Ureter (tissue), 1 donor: ENCODE measurements around the gene RPTOR. TPM values are rescaled to one million over a fixed set of nuclear protein-coding genes. Genes with fewer than 3 reads are reported as not detected.

Experiments used
- DNase-seq: peaks from one replicate; pipeline ENCODE4 v3.0.0-alpha.2; 2020; ENCODE audit warnings: low spot score
- total RNA-seq: library from RNA; stranded (reverse); gene quantifications from one replicate; pipeline ENCODE4 v1.2.4, GENCODE V29; 2023
- donor health status: DM: yes; HTN: yes; CAD: no.

Gene RPTOR
- total RNA-seq, 1 donor from 2014 or later = 64.2 TPM

DNA sequence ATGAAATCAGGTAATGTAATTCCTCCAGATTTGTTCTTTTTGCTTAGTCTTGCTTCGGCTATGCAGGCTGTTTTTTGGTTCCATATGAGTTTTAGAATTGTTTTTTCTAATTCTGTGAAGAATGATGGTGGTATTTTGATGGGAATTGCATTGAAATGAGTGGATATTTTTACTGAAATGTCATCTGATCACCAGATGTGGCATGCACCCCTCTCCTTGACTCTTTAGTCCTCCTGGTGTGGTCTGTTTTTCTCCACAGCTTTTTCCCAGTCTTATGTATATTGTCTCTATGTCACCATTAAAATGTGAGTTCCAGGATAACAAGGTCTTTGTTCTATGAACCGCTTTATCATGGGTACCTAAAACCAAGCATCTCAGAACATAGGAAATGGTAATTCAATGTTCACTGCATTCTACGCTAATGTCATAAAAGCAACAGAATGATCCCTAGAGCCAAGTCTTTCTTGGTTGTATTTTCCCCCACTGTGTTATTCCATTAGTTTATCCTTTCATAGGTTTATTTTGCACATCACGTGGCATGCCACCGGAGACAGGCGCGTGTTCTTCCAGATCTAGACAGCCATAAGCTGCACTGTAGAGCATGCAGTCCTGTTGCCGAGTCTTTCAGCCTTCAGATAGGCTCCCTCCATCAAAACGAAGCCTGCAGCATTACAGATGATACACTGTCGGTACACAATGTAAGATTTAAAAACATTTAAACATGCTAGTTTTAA lies 172.5 kb downstream of the RPTOR start:
- DNase-seq = no peak

DNA sequence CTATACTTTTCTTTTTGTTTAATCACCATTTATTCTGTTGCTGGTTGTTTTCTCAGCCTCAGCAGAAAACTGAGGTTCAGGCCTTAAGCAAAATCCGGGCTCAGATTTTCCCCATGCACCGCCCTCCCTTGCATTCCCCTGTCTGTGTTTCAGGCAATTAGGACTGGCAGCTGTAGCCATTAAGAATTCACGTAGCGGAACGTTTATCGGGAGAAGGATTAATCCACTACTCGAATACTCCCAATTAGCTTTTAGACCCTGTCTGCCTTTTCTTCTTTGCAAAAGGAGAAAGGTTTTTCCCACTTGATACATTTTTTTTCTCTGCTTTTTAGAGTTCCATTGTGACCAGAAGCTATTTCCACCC lies 173.1 kb downstream of the RPTOR start:
- no peak for DNase-seq

DNA sequence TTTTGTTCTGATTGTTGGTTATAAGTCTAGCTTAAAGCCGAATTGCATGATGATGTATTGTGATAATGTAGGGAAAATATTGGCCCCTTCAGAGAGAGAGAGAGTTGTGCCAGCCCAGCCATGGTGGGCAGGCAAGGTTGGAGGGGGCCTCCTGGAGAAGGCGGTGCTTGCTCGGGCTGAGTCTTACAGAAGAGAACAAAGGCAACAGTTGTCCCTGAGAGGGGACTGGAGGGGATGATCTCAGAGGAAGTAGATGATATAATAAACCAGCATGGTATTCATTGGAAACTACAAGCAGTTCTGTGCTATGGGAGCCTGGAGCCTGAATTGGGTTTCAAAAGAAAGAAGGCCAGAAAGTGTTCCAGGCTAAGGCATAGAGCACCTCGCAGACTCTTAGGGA lies 173.8 kb downstream of the RPTOR start:
- DNase-seq = no peak

DNA sequence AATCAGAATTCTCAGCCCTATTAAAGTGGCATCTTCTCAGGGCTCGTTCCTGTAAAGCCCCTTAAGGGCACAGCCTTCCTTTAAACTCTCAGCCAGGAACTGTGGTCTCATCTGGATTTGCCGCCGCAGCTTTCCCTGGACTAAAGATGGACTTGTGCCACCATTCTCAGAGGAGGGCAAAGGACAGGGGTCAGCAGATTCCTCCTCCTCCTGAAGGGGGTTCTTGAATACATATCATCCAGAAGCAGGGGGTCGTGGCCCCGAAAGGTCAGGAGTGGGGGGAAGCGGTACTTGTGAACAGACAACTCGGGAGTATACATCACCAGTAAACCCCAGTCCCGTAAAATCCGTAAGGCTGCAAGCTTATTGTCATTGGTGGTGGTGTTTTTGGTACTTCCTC lies 174.8 kb downstream of the RPTOR start:
- DNase-seq = no peak

DNA sequence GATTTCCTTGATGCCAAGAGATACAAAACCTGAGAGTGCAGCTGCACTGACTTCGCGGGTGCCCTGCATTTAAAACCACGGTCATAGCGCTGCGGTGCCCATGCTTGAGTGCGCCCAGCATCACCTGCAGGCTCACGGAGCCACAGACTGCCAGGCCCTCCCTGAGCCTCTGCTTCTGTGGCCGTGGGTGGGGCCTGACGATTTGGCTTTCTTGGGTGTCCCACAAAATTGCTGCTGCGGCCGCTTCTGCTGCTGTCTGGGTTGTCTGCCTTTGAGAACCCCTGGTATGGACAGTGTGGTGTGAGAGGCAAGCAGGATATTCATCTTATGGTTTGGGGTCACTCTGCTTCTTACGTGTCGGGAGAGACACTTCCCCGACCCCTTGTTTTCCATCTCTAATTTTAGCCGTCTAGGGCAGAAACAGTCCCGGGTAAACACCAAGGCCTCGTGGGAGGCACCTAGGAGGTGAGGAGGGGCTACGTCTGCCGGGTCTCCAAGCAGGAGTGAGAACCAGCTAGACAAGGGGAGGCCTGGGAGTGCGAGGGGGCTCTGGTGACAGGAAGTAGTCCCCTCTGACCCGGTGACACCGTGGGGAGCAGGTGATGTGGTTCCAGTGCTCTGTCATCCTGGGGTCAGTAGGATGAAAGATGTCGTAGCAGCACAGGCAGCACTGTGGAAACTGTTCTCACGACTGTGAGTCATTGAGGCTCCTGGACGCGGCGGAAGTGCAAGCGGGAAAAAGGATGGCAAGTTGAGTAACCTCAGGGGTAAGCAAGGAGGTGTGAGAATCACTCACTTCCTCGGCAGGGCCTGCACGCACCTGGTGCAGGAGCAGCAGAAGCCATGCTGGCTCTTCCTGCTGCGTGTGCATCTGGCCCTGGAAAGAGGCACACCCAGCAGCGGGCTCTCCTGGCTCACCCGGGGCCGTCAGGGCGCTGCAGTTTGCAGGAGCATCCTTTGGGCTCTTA lies 176.3 kb downstream of the RPTOR start:
- peak; percentile 62 for DNase-seq

DNA sequence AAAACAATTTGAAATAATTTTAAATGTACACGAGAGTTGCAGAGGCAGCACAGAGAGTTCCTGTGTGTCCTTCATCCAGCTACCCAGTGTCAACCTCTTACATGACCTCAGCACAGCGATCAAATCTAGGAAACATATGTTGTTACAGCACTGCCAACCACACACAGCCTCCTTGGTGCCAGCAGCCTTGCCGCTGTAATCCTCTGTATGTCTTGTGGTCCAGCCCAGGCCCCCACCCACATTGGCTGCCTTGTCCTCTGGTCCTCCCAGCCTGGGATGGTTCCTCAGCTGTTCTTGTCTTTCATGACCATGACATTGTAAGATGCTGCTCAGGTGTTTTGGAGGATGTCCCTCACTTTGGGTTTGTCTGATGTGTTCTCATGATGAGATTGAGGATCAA lies 178.0 kb downstream of the RPTOR start:
- no peak for DNase-seq

DNA sequence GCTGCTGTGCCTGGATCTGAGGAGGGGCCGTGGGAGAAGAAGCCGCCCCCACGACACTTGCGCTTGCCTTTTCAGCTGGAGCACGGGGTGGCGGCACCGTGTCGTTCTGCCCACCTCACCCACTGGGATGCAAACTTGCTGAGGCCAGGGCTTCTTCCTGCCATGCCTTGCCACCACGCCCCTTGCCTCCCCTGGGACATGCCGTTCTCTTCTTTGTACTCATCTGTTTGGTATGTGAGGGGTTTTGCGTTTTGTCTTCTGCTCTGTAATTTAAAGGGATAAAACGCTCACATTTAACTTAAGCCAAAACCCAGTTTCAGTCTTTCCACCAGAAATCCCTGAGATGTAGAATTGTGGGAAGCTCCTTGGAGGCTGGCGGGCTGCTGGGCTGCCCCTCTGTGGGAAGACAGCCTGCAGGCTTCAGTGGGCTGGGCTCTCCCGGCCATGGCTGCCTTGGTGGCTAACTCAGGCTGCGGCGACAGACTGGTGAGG lies 180.2 kb downstream of the RPTOR start:
- DNase-seq = no peak

DNA sequence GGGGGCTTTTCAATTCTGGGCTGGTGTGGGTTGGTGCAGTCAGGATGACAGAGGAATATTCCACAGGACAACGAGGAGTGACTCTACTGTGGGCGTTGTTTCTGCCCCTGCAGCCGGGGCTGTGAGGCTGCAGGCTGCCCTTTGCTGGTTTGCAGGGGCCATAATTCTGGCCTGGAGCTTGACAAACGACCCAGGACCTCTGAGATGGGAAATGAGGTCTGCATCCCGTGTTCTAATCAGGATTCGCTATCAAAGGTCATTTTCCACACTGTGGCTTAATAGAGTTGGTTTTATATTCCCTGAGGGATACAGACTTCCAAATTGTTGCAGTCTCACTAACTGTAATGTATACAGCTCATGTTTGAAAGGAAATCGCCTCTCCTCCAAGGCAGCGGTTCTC lies 180.9 kb downstream of the RPTOR start:
- DNase-seq = no peak

DNA sequence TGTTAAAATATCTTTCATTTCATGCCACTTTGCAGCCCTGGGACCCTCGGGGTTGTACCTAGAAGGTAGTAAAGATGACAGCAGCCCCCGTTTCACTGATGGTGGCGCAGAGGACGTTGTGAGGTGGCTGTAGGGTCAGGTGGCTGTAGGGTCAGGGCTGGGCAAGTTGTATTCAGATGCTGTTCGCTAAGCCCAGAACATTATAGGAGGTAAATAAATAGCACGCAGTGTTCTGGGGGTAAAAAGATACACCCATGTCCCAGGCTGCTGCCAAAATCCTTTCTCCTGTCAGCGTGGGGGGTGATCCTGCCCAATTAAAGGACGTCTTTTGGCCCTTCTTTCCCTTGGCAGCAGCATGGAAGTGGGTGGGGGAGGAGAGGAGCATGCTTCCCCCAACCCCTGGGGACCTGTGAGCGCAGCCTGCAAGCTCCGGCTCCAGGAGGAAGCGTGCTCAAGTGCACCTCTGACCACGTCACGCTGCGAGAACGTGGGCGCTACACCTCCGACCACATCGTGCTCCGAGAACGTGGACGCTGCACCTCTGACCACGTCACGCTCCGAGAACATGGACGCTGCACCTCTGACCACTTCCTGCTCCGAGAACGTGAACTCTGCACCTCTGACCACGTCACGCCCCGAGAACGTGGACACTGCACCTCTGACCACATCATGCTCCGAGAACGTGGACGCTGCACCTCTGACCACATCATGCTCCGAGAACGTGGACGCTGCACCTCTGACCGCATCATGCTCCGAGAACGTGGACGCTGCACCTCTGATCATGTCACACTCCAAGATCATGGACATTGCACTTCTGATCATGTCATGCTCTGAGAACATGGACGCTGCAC lies 182.1 kb downstream of the RPTOR start:
- no peak for DNase-seq

DNA sequence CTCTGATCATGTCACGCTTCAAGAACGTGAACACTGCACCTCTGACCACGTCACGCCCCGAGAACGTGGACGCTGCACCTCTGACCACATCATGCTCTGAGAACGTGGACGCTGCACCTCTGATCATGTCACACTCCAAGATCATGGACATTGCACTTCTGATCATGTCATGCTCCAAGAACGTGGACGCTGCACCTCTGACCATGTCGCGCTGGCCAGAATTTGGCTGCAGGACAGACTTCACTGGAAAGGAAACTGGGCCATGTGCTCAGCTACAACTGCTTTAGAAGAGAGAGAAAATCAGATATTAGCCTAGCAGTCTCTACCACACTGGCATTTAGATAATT lies 182.7 kb downstream of the RPTOR start:
- no peak for DNase-seq

DNA sequence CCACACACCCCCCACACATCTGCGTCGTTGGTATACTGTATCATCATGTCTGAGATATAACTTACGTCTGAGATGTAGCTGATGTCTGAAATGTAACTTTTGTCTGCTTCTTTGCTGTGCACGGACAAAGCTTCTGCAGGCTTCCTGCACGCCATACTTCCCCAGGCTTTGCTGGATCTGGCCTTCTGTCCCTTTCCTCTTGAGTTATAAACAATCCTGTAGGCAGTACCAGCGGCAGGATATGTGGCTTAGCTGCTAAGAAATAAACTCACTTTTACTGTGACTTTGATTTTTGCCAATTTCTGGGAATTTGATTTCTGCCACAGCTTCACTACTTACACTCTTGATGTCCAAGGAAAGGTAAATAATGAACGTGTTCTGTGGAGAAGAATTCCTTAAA lies 184.4 kb downstream of the RPTOR start:
- DNase-seq = no peak

DNA sequence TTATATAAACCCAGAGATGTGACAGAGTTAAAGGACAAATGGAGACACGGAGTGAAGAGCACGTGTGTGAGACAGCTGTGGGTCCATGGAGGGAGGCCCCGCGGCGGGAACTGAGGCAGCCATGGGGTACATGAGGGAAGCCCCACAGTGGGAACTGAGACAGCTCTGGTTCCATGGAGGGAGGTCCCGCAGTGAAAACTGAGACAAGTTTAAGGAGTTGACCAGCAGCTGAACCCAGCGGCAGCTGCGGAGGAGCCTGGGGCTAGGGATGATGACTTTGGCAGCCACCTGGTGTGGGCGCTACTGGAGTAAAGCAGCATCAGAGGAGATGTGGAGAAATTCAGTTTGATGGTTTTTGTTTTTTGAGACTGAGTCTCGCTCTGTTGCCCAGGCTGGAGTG lies 185.1 kb downstream of the RPTOR start:
- DNase-seq = no peak

DNA sequence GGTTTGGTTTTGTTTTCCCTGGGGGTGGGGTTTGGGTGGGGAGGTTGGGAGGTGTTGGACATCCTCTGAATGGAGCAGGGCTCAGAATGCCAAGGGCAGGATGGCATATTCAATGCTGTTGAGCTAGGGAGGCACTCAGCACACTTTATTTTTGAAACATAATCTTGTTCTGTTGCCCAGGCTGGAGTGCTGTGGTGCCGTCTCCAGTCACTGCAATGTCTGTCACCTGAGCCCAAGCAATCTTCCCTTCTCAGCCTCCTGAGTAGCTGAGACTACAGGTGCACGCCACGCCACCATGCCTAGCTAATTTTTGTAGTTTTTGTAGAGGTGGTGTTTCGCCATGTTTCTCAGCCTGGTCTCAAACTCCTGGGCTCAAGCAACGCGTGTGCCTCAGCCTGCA lies 186.1 kb downstream of the RPTOR start:
- DNase-seq = no peak

DNA sequence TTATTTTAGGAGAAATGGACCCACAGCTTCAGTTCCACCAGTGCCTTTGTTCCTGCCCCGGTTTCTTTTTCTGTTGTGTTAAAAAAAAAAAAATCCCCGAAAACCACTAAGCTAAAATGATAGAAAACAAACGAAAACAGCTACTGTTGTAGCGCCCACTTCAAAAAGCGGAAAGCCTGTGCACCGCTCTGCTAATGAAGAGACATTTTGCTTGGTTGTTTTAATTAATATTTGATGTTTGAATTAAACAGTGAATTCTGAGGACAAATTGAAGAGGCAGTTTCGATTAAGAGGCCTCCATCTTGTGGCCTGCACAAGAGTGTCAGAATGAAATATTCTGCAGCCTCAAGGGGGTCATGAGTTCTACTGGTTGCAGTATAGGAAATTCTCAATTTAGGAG lies 186.7 kb downstream of the RPTOR start:
- DNase-seq = no peak

DNA sequence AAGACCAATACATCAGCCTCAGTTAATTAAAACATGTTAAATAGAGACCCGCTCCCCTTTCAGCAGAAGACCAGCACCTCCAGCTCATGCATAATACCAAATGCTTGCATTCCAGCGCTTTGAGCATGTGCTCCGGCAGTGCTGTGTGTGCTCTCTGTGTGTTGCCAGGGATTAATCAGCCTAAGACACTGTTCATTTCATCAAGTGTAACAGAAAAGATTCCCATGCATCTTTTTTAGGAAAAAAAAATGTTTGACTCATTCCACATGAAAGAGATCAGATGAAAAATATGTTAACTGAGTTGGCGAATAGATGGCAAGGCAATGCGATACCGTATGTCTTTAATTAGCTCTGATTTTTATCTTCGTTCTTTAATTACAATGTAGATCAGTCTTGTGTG lies 187.6 kb downstream of the RPTOR start:
- DNase-seq = no peak

DNA sequence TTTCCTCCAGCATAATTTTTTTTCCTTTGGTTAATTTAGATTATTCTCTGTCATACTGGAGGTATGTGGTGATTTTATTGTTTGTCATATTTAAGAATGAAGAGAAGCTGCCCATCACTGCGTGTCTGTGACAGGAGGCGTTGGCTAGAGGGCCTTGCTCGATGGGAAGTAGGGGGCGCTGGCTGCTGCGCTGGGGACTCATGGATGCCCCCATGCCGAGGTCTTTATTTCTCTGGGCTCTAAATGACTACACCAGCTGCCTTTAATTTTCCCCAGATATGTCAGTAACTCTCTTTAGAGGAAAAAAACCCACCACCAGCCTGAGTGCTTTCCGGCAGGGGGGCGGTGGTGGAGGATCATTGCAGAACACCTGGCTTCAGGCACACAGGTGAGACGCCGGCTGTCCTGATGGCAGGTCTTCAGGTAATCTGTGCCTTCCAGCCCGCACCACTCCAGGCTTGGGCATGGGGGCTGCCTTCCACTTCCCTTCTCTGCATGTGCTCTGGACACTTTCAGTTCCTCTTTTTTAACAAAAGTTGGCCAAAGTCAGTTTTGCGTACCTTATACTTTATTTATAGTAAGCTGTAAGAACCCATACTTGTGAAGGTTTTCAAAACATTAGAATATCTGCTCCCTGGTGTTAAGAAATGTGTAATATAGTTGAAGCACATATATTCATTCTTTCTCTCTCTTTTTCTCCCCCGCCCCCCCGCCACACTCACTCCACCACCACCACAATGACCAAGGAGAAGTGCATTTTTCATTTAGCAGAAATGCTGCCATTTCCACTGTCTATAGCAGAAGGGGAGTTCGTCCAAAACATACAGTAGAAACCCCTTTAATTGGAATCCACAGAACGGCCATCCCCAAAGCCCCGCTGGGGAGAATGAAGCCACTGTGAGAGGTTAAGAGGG lies 192.7 kb downstream of the RPTOR start:
- DNase-seq = no peak

DNA sequence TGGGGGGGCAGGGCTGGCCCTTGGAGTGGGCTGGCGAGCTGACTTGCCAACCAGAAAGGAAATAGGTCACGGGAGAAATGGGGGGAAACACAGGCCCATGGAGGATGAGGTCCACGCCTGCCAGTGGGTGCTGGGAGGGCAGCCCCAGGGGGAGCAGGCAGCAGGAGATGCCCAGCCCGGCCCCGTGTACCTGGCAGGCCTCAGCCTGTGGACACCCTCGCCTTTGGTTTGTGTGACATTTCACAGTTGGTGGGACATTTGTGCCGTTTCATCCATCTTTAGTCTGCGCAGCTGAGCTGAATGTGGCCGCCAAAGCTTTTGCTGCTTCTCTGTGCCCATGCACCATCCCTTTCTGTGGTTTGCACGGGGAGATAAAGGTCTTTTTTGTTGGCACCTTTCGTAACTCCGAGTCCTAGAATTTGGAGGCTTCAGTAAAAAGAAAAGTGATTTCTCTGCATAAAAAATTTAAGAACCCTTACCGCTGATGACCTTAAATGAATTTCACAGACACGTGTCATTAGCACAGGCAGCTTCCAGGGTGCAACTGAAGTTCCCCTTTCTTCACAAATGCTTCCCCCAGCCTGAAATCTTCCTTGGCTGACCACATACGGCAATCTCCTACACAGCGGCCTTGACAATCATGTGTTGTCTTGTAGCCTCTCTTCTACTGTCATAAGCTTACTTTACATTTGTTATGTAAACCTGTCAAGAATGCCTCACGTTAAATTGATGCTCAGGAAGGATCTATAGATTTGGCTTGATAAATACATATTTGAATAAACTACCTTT lies 193.6 kb downstream of the RPTOR start:
- no peak for DNase-seq

DNA sequence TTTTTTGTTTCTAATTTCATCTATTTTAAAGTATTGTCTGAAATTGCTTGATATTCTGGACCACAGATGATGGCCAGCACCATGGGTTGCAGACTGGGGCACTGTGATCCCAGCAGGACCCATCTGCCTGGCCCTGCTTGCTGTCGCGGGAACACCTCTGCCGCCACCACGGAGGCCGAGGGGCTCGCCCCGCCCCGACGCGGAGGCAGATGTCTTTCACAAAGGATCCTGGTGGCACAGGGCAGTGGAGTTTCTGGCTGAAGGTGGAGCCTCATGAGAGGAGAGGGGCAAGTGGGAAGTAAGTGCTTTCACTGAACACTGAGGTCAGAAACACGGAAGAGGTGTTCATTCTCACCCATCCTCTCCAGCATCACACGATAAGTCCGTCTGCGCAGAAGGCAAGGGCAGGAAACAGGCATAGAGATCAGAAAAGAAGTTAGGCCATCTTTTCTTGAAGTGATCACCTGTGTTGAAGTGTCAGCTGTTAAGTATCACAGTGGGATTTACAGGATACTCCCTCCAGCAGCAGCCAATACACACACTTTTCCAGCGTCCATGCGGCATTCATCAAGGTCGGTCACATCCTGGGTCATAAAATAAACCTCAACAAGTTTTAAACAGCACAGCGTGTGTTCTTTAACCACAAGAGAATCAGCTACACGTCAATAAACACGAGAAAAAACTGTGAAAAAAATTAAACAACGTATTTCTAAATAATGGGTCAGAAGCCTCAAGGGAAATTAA lies 194.5 kb downstream of the RPTOR start:
- no peak for DNase-seq

DNA sequence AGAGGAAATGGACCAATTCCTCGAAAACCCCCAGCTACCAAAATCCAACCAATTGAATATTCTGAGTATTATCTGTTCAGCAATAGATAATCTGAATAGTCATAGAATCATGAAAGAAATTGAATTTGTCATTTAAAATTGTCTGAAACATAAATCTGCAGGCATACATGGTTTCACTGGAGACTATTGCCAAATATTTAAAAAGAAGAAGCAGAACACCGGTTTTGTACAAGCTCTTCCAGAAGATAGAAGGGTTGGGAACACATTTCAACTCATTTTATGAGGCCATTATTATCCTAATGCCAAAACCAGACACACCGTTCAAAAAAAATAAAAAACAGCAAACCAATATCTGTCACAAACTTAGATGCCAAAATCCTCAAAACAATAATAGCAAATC lies 195.5 kb downstream of the RPTOR start:
- DNase-seq = no peak

DNA sequence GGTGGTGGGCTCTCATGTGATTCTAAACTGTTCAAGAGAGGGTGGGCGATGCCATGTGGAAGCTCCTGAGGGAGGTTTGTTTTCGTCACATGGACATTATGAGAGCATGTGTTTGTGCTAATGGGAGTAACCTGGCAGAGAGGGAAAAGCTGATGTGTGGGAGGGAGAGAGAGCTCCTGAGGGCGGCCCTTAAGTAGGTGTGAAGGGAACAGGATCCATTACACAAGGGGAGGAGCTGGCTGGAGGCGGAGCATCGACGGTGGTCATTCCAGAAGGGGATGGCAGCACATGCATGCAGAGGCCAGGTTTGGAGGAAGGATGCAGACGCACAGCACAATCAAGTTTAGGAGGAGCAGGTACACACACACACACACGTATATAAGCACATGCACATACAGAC lies 197.5 kb downstream of the RPTOR start:
- DNase-seq = no peak
